ENCODE measurements around the gene ST13. TPM values are rescaled to one million over a fixed set of nuclear protein-coding genes. Genes with fewer than 3 reads are reported as not detected.
"Not testable (repeated sequence)": the region's sequence is repeated elsewhere in the genome, so short reads cannot be mapped to it uniquely, and the experiment has no call there.

The ST13 gene
- total RNA-seq, 1 donor from 2014 or later: 303 TPM

DNA sequence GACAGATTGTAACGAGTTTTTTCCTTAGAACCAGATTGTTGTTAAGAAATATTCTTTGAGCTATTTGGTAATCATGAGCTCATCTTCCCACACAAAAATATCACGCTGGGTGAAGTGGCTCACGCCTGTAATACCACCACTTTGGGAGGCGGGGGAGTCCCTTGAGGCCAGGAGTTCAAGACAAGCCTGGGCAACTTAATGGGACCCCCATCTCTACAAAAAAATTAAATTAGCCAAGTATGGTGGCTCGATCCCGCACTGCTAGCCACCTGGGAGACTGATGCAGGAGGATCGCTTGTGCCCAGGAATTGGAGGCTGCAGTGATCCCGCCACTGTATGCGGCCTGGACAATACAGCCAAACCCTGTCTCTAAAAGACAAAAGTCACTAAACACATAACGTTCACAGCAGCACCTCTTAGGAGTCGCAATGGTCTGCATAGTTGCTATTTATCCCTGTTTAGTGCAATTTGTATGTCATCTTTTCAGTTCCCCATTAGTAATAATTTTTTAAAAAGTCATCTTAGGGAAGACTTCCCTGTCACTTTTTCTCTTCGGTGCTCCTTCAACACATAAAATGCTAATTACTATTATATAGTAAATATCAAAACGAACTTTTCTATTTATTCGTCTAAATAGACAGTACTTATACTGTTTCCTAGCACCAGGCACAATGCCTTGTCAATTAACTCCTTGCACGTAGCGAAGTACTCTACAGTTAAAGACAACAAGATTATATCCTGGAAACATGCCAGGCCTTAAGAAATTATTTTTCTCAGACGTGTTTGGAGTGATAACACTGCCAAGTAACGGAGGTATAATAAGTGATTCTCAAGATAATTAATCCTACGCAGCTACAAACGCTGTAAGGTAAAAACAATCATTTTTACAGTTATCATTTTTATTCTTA, 1.1 kb downstream of the ST13 start:
- Mint-ChIP-seq H3K4me3 (peak overlapping the region; percentile 96), H3K4me1 (peaks cover 63% of the 10 kb centered on the region), H3K27me3 (ENCODE audit: low read depth) (no peaks in the 10 kb centered on the region), H3K36me3 (ENCODE audit: low read depth) (no peaks in the 10 kb centered on the region), H3K9me3 (no peaks in the 10 kb centered on the region), H3K27ac (ENCODE audit: unreplicated experiment) (peak overlapping the region; percentile 83)
- DNase-seq (ENCODE audit: low read depth, low spot score): no peak
- no peak for TF ChIP-seq CTCF (conservative IDR thresholded peaks at IDR 0.05)

DNA sequence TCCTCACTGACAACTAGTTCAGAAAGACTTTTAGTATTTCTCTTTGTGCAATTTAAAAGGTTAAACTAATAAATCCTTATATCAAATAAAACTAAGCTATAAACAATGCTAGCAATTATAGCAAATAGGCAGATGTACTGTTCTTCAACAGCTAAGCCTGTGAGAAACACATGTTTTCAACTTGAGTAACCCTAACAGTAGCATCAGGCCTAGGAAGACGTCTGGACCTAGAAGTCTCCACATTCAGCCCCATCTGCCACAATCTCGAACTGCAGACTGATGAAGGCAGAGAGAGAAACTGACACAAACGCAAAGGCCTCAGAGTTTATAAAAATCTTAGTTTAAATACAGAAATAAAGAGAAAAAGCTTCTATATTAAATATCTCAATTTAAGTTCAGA, 2.5 kb downstream of the ST13 start:
- H3K4me1 Mint-ChIP-seq: peaks cover 58% of the 10 kb centered on the region
- TF ChIP-seq CTCF (conservative IDR thresholded peaks at IDR 0.05): no peak
- DNase-seq (ENCODE audit: low read depth, low spot score): no peak
- no peaks in the 10 kb centered on the region for H3K36me3 Mint-ChIP-seq (ENCODE audit: low read depth)
- no peaks in the 10 kb centered on the region for H3K27me3 Mint-ChIP-seq (ENCODE audit: low read depth)
- H3K4me3 Mint-ChIP-seq: peak overlapping the region; percentile 96
- no peaks in the 10 kb centered on the region for H3K9me3 Mint-ChIP-seq
- peak overlapping the region; percentile 31 for H3K27ac Mint-ChIP-seq (ENCODE audit: unreplicated experiment)

- Mint-ChIP-seq H3K27me3 (ENCODE audit: low read depth) (no peaks in the 10 kb centered on the region), H3K4me1 (peaks cover 56% of the 10 kb centered on the region), H3K9me3 (no peaks in the 10 kb centered on the region), H3K36me3 (ENCODE audit: low read depth) (no peaks in the 10 kb centered on the region), H3K27ac (ENCODE audit: unreplicated experiment) (peak overlapping the region; percentile 31), H3K4me3 (peak overlapping the region; percentile 96)
- no peak for DNase-seq (ENCODE audit: low read depth, low spot score)
- no peak for TF ChIP-seq CTCF (conservative IDR thresholded peaks at IDR 0.05)
Observed at GRCh38 chr22:40853333-40853732, 3.1 kb downstream of the ST13 start.

DNA sequence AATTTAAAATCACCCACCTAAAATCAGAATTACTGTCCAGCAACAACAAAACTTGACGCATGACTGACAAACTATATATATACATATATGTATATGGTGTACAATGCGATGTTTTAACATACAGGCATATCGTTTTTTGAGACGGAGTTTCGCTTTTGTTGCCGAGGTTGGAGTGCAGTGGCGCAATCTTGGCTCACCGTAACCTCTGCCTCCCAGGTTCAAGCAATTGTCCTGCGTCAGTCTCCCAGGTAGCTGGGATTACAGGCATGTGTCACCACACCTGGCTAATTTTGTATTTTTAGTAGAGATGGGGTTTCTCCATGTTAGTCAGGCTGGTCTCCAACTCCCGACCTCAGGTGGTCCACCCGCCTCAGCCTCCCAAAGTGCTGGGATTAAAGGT, 10.6 kb downstream of the ST13 start:
- H3K27me3 Mint-ChIP-seq (ENCODE audit: low read depth); H3K4me1 Mint-ChIP-seq; H3K36me3 Mint-ChIP-seq (ENCODE audit: low read depth); DNase-seq (ENCODE audit: low read depth, low spot score); H3K27ac Mint-ChIP-seq (ENCODE audit: unreplicated experiment); H3K9me3 Mint-ChIP-seq; H3K4me3 Mint-ChIP-seq: not testable (repeated sequence)

GRCh38 chr22:40844951-40845350, 11.5 kb downstream of the ST13 start:
- Mint-ChIP-seq H3K4me3 (no peak overlapping the region), H3K27me3 (ENCODE audit: low read depth) (no peaks in the 10 kb centered on the region), H3K27ac (ENCODE audit: unreplicated experiment) (no peak overlapping the region), H3K36me3 (ENCODE audit: low read depth) (peaks cover 11% of the 10 kb centered on the region), H3K9me3 (no peaks in the 10 kb centered on the region), H3K4me1 (no peaks in the 10 kb centered on the region)
- TF ChIP-seq CTCF (conservative IDR thresholded peaks at IDR 0.05): no peak
- no peak for DNase-seq (ENCODE audit: low read depth, low spot score)

- Mint-ChIP-seq H3K36me3 (ENCODE audit: low read depth) (peaks cover 8% of the 10 kb centered on the region), H3K27ac (ENCODE audit: unreplicated experiment) (no peak overlapping the region)
- DNase-seq (ENCODE audit: low read depth, low spot score): no peak
Observed at GRCh38 chr22:40838486-40838885, 18.0 kb downstream of the ST13 start.

More at GRCh38 chr22:40838486-40838885, 18.0 kb downstream of the ST13 start:
- Mint-ChIP-seq H3K4me3 (no peak overlapping the region), H3K4me1 (no peaks in the 10 kb centered on the region), H3K9me3 (no peaks in the 10 kb centered on the region), H3K27me3 (ENCODE audit: low read depth) (no peaks in the 10 kb centered on the region)
- no peak for TF ChIP-seq CTCF (conservative IDR thresholded peaks at IDR 0.05)
